Caki2 (cell line): Measurements from ENCODE around the gene IPMK. TPM values are rescaled to one million over a fixed set of nuclear protein-coding genes. Genes with fewer than 3 reads are reported as not detected.
A peak's percentile ranks its signal among the peaks of the same experiment; 100 is the strongest.
"Not testable (repeated sequence)": the region's sequence is repeated elsewhere in the genome, so short reads cannot be mapped to it uniquely, and the experiment has no call there.

ENCODE experiments used
- DNase-seq: peaks from one replicate; pipeline ENCODE4 v3.0.0-alpha.2; 2015; ENCODE audit warnings: low read depth
- in situ Hi-C: cut with HindIII; loops from 2 replicates; pipeline ENCODE4 v1.10.0; 2016; ENCODE audit warnings: low sequenced_read_pairs, low pct_unique_long_range_greater_than_20kb, mixed read lengths
- total RNA-seq: library from RNA; depleted of rRNA; stranded (reverse); fragments of >200 nt; shearing (Covaris generic); gene quantifications from 2 replicates; pipeline ENCODE4 v1.2.3, GENCODE V29; 2014; ENCODE audit warnings: low replicate concordance; rRNA removed

Gene IPMK
- total RNA-seq, 1 experiment from 2014 or later: 1.8 TPM

DNA sequence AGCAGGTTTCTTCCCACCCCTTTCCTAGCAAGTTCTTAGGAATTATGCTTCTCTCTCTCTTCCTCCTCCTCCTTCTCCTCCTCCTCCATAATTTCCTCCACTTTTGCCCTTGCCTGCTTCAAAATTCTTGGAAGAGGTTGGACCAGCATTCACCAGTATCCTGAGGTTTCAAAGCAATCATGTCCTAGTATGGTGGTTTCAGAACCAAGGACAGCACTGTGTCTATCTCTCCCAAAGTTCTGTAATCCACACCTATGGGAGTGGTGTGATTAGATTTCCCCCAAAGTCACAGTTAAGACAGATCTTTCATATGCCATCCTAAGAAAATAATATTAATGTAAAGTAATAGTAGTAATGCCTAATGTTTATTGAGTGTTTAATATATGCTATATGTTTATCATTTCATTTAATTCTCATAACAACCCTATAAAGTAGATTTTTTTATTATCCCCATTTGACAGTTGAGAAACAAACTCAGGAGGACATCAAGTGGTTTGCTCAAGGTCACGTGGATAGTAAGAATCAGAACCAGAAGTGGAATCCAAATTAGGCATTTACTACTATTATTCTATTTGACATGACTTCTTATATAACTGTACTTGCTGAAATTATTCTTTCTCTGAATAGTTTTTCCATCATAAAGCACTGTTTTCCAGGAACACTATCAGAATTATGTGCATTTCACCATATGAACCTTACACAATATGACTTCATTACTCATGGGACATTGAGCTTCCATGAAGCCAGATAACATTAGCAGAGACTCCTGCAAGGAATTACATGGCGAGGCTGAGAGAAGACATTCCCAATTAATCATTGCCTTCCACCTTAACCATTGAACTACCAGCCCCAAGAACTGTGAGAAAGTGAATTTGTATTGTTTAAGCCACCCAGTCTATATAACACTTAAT, 91.4 kb downstream of the IPMK start:
- peak; percentile 19 for DNase-seq
- in situ Hi-C loops: no loop called here

- in situ Hi-C loops: no loop called here
- DNase-seq: no peak
Measured at GRCh38 chr10:58174831-58175230, 92.9 kb downstream of the IPMK start.

DNA sequence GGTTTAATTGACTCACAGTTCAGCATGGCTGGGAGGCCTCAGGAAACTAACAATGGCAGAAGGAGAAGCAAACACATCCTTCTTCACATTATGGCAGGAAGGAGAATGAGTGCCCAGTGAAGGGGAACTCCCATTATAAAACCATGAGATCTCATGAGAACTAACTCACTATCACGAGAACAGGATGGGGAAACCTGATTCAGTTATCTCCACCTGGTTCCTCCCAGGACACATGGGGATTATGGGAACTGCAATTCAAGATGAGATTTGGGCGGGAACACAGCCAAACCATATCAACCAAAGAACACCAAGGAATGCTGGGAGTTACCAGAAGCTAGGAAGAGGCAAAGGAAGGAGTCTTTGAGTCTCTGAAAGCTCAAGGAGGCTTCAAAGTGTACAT, 94.3 kb downstream of the IPMK start:
- DNase-seq: no peak
- in situ Hi-C loops: no loop called here

DNA sequence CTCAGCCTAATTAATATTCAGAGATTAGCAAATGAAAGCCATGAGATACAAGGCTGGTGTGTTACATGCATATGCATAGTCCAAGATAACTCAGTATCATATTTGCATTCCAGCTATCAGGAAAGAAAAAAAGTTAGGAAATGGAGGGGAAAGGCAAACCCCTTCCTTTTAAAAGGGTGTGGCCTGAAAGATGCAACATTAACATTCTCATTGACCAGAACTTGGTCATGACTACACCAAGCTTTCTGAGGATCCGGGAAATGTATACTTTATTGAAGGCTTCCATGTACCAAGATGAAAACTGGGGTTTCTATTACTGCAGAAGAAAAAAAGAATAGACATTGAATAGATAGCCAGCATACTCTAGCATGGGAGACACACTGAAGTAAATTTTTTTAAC, 96.5 kb downstream of the IPMK start:
- no peak for DNase-seq
- in situ Hi-C loops: no loop called here

GRCh38 chr10:58164517-58164916, 103.2 kb downstream of the IPMK start:
- no peak for DNase-seq
- in situ Hi-C loops: no loop called here

DNA sequence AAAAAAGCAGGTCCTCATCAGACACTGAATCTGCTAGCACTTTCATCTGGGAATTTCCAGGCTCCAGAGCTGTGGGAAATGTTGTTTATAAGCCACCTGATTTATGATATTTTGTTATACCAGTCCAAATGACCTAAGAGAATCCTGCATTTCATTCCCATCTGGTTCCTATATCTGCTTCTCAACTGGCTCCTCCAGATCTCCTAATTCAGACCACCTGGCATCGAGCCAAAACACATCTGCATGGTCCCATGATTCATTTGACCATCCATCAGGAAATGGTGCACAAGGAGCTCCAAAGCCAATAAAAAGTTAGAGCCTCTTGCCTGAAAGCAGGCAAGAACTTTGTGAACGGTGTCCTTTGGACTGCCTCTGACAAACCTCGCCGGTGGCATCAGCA, 108.9 kb downstream of the IPMK start:
- in situ Hi-C loops: no loop called here
- peak; percentile 14 for DNase-seq

GRCh38 chr10:58157076-58157766, 110.5 kb downstream of the IPMK start:
- in situ Hi-C loops: no loop called here
- peak; percentile 60 for DNase-seq

- DNase-seq, in situ Hi-C loops: not testable (repeated sequence)
Measured at GRCh38 chr10:58155941-58156340, 111.8 kb downstream of the IPMK start.

DNA sequence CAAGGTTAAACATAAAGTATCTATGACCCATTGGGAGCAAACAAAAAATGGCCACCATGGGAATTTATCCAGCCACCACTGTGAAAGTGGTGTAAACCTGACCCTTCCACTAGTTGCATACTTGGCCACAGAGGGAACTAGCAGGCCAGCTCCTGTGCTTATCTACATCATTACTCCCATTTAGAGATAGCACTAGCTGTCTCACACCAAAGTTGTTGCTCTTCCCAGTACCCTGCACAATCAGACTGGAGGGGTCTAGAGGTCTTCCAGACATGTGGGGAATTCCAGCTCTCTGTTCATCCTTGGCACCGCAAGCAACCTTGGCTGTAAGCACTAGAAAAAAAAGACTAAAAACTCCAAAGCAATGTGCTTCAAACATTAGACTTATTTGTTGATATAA, 113.9 kb downstream of the IPMK start:
- in situ Hi-C loops: no loop called here
- DNase-seq: no peak

GRCh38 chr10:58152673-58153263, 114.9 kb downstream of the IPMK start:
- in situ Hi-C loops: no loop called here
- peak; percentile 41 for DNase-seq

- in situ Hi-C loops: no loop called here
- no peak for DNase-seq
Measured at GRCh38 chr10:58150290-58150689, 117.4 kb downstream of the IPMK start.

DNA sequence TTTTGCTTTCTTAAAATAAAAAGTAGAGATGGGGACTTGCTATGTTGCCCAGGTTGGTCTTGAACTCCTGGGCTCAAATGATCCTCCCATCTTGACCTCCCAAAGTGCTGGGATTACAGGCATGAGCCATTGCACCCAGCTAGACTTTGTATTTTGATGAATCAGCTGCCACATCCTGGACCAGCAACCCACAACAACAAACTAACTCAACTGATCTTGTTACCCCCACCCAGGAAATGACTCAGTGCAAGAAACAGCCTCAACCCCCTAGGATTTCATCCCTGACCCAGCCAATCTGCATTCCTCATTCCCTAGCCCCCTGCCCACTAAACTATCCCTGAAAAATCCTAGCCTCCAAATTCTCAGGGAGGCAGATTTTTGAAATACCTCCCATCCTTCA, 123.8 kb downstream of the IPMK start:
- in situ Hi-C loops: no loop called here
- no peak for DNase-seq

Other genes with a start within 250 kb of the IPMK start
- 85.7 and 171 TPM in 2 replicates for gene CISD1, start 1.3 kb upstream of the IPMK start, total RNA-seq
- gene UBE2D1, start 67.1 kb upstream of the IPMK start, total RNA-seq: 13.1 and 18.2 TPM in 2 replicates
- 24.2 and 39.6 TPM in 2 replicates for gene TFAM, start 117.5 kb upstream of the IPMK start, total RNA-seq
- 91.3 and 105 TPM in 2 replicates for gene BICC1, start 245.0 kb upstream of the IPMK start, total RNA-seq